NCI-H2029 (cell line): Measurements from ENCODE around the gene COL18A1.

Experiments
- DNase-seq: peaks from one replicate; lab custom pipeline; 2025; lab: John Stamatoyannopoulos, UW

Gene COL18A1

DNA sequence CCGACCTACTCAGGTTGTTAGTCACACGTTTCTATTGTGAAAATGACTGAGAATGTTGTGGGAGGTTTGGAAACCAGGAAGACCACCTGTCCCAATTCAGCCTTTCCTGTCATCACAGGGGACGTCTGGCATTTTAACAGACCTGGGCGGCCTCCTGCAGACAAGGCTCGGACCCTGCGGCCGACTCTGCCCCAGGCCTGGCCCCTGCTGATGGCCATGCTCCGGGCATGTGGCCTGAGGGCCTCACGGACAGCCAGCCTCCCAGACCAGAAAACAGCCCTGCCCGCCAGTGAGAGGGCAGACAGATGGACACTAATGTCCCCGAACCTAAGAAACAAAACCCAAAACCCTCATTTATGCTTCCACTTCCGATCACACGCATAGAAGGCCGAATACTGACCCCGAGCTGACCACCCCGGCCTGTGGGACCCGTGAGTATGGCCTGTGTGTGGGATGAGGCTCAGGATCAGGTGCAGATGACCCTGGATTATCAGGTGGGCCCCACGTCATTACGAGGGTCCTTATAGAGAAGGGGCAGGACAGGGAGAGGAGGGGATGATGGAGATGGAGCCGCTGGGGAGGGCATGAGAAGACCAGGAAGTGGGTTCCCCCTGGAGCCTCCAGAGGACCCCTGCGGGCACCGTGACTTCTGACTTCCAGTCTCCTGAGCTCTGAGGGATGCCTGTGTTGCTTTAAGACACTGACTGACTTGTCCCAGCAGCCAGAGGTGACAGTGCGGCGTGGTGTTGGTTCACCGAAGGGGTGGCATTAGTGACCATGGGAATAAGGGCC, 9.6 kb downstream of the COL18A1 start:
- DNase-seq, result no peak

DNA sequence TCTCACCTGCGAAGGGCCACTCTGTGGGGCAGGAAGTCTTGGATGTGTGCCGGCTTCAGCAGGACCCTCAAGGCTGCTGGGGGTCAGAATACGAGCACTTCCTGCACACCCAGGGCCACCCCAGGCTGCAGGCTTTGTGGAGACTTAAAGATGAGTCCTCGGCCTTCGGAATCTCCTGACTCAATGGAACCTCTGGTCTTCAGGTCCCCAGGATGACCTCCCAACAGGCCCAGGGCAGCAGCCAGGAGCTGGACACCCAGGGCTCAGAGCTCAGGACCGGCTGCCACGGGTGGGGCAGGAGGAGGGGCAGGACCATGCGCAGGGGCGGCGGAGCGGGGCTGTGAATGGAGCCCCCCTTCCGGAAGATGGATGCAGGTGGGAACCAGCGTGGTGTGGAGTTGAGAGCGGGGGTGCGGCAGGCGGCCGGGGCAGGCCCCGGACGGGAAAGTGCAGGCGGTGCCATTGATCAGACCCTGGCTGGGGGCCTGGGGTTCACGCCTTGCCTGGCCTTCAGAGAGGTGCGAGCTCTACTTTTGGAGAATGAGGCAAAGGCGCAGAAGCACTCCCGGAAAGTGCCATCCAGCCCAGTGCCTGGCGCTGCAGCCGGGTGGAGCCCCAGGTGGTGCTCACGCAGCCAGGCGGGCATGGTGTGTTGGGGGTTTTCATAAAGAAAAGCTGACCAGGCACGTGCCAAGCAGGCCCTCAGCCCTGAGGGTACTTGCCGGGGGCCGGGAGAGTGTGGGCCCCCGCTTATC, 10.4 kb downstream of the COL18A1 start:
- no peak for DNase-seq

DNA sequence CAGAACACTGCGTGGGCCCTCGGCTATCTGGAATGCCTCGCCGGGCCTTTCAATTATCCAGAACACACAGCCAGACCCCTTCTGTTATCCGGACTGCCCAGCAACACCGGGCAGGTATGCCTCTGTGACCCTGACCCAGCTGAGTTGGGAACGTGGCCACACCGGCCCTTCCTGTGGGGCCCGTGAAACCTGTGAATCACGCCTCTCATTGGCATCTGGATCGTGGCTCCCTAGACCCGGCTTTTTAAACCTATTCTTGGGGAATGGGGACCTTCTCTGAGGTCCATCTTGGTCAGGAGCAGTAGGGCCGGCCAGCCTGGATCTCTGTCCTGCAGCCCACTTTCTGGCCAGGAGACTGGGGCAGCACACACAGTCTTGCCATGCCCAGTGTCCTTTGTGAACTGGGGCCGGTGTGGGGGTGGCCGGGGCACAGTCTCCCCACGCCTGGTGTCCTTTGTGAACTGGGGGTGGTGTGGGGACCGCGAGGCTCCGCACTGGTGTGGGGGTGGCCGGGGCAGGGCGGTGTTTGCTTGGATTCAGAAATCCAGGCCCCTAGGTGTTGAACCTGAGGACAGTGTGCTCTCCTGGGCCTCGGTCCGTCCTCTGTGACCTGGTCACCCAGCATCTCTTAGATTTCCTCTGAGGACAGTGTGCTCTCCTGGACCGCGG, 11.1 kb downstream of the COL18A1 start:
- DNase-seq, result no peak

DNA sequence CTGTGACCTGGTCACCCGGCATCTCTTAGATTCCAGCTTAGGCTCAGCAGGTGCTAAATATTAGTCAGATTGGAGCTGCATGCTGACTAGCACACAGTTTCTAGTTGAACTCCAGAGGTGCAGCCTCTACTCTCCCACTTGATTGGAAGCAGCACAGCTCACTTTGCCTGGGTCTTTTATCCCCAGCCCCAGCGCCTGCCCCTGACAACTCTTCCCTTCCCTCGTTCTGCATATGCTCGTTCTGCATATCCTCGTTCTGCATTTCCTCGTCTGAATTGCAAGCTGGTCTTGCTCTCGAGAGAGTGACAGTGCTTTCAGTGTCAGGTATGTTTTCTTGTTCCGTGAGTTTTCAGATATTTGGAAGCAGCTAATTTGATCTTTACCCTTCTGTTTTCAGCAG, 11.7 kb downstream of the COL18A1 start:
- no peak for DNase-seq

DNA sequence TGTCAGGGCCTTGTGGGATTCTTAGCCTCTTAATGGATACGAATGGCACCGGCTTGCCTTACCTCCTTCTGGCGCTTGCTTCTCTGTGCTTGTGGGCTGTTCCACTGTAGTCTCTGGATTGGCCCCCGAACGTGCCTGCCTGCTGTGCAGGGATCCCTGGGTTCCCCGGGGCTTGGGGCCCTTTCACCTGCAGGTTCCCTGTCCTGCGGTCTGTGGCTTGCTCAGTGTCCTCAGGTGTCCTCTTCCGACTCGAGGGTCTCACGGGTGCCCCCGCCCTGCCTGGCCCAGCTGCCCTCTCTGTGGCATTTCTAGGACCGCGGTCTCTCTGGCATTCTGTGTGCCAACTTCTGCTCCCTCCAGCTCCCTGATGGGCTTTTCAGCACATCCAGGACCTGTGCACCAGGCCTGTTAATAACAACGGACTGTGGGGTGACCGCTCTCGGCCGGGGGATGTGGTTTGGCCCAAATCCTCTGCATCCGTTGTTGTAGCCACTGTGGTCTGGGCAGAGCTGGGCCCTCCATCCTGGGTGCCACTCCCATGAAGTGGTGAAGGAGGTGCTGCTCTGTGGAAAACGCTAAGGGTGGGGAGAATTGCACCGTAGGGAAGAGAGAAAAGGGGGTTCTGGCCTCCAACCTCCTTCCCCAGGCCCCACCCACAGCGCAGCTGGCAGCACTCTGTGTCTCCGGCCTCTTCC, 12.4 kb downstream of the COL18A1 start:
- DNase-seq, result no peak

DNA sequence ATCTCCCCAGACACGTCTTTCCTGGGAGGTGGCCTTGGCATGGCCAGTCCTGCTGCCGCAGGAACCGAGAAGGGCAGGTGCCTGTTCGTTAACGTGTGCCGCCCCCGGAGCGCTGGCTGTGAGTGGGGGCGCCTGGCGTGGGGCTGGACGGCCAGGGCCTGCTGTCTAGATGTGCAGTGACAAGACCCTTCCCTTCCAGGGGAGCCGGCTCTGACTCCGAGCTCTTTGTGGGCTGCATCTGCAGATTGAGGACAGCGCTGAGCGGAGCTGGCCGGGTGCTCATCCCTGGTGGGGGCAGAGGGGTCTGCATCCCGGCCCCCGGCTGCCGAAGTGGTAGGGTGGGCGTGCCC, 13.0 kb downstream of the COL18A1 start:
- no peak for DNase-seq

DNA sequence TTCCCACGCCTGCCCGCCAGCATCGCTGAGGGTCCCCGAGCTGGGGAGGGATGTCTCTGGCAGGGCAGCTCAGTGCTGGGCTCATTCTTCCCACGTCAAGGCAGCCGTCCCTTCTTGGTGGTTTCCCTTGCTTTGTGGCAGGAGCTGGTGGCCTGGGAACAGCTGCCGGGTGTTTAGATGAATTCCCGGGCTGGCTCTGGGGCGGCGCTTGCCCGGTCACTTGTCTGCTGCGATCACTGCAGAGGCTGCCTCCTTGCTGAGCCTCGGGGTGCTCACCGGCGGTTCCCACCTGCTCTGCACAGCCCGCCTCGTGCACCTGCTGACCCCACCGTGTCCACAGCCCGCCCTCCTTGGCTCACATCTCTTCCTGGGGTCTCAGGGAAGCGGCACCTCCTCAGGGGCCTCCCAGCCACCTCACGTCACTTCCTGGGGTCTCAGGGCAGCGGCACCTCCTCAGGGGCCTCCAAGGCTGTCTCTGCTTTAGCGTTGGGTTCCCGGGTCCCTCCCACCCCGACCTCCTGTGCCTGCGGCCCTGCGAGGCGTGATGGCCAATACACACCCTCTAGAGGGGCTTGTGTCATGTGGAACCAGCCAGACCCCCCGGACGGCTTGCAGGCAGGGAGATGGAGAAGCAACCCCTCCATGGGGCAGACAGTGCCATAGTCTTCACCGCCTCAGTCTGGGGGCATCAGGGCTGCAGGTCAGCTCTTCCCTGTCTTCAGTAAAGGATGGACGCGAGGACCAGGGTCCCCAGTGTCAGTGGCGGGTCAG, 13.5 kb downstream of the COL18A1 start:
- DNase-seq, result no peak

DNA sequence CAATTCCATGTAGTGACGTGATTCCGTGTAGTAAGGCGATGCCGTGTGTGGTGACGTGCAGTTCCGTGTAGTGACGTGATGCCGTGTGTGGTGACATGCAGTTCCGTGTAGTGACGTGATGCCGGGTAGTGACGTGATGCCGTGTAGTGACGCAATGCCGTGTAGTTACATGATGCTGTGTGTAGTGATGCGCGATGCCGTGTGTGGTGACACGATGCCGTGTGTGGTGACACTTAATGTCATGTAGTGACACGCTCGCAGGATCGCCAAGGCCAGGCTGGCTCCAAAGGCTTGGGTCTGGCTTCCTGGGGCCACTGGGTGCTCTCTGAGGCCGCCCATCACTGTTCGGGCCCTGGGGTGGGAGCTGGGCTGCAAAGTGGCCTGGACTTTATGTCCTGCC, 14.2 kb downstream of the COL18A1 start:
- DNase-seq, result no peak

DNA sequence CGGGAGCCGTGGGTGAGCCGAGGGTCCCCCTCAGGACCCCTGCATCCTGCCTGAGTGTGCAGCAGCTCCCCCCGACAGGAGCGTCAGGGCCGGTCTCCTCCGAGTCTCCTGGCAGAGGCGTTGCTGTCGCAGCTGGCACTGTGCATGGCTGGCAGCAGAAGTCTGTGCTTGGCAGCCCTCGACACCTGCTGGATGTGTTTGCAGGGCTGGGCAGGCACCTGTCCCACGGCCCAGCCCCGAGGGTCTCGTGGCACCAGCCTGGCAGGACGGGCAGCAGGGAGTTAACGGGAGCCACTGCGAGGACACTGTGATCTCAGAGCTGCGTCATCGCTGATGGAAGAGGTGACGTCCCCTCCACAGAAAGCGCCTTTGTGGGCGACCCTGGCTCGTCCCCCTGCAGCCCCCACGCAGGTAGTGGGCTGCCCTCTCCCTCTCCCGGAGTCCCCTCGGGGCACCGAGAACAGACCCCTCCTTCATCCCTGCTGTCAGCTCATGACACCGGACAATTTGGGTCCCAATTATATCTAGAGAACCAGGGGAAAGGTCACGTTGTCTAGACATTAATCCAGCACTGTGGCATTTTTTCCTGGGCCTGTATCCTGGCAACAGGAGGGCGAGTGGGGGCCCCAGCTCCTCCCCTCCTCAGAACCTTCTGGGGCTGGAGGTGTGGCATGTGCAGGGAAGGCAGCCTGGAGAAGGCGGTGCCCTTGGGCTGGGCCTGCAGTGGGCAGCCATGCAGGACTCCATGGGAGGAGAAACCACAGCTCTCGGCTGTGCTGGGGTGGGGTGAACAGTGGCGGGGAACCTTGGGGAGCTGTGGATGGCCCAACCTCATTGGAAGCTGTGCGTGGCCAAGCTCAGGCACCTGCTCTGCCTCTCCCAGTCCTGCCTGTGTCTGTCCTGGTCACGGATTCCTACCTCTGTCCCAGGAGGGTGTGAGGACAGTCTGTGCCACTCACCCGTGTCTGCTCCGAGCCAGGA, 15.4 kb downstream of the COL18A1 start:
- DNase-seq, result no peak

DNA sequence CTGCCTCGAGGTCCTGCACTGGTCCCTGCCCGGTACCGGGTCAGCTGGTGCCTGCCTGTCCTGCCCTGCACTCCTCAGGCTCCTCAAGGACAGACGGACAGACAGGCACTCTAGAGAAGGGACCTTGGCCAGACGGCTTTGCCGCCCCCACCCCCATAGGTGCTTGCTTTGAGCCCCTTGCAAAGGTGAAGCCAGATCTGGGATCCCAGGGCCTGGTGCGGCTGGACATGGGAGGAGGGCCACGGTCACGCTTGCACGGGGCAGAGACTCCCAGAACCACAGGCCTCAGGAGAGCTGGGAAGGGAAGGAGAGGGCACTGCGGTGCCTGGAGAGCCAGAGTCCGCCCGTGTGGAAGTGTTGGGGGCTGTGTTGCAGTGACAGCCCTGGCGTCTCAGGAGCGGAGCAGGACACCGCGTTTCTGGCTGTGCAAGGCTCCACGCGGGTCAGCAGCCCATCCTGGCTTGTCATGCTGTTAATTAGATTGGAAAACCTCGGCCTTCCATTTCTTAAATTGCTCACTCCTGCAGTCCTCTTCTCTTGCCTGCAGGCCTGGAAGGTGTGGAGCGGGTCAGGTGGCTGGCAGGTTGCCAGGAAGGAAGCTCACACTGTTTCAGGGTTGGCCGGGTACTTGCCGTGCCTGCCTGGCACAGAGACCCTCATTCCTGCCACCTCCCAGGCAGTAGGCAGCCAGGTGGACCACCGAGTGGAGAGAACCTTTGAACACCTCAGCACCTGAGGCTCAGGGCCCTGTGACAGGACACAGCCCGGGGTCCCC, 16.3 kb downstream of the COL18A1 start:
- peak; percentile 24 for DNase-seq

DNA sequence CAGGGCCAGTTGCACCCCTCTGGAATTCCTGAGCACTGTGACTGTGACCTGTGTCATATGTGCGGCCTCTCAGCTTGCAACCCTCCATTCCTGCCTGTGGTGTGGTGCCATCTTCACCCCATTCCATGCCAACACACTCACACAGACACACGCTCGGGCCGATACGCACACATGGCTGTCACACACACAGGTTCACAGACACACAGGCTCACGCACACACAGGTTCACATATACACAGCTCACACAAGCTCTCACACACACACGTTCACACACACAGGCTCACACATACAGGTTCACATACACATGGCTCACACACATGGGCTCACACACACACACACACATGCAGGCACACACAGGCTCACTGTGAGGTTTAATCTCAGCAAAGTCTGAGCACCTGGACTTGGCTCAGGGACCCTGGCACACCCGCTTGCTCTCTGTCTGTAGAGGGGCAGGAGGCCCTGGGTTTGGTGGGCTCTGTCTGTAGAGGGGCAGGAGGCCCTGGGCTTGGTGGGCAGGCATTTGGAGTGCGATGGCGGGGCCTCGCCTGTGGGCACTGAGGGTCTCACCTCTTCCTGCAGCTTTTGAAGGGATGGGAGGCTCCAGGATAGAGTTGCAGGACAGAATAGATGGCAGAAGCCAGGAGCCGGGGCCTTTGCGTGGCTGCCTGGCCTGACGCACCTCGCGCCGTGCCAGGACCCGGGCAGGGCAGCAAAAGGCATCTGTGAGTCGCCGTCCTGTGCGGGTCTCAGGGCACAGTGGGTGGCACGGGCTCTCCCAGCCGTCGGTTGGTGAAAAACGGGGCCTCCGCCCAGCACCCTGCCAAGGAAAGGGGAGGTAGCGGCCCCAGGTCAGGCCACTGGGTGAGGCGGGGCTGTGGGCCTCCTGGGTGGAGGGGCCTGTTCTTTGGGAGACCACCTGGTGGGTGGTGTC, 17.1 kb downstream of the COL18A1 start:
- no peak for DNase-seq

DNA sequence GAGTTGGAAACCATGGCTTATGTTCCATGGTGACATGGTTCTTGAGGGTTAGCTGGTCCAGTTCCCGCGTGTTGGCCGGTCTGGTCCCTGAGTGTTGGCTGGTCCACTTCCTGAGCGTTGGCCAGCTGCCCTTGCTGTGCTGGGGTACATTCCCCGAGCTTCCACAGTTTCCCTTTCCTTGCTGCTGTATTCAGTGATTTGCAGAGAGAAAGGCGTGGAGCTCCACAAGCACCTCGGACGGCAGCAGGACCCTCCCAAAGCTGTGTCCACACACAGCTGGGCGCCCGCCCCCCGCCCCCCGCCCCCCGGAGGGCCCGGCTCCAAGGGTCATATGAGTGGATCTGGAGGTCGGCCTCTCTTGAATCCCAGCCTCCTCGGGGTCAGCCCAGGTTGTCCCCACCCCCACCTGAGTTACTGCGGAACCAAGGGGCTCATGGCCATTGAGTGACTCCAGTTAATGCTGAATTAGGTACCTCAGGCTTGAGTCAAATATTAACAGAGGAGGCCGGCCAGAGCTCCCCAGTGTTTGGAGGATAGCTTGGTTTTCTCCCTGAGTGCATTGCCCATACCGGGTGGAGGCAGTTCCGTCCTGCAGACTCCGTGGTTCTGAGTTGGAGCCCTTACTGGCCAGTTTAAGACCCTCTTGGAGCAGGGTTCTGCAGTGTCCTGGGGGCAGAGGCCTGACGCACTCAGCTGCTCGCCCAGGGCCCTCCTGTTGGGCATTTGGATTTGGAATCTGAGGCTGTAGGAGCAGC, 18.4 kb downstream of the COL18A1 start:
- DNase-seq, result no peak

DNA sequence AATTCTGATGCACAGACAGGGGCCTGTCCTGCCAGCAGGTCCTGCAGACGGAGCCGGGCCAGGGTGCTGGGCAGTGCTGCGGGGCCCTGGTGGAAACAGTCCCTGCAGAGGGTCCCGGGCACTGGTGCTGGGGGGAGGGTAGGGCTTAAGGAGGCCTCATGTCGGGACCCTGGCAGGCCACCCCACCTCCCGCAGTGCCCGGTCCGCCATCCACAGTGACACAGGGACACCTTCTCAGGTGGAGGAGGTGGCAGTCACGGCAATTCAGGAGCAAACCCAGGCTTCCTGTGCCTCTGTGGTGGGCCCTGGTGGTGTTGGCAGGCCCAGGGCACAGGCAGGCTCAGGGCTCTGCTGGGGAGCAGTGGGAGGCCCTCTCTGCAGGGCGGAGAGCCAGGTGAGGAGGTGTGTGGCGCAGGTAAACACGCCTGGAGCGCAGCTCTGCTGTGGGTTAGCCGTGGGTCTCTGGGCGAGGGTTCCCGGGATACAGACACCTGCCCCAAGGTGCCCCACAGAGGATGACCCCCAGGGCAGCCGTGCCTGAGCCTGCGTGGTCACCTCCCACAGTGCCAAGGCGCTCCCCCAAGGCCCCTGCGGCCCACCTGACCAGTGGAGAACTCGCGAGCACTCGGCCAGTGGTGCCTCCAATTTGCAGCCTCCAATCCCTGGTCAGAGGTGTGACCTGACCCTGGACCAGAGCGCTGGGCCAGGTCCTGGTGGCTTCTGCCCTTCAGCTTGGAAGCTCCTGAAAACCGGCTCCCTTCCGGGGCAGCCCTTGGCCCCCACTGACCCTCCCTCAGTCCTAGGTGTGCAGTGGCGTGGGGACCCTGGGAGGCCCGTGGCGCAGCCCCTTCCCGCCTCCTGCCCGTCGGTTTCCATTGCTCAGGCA, 19.2 kb downstream of the COL18A1 start:
- DNase-seq, result no peak

DNA sequence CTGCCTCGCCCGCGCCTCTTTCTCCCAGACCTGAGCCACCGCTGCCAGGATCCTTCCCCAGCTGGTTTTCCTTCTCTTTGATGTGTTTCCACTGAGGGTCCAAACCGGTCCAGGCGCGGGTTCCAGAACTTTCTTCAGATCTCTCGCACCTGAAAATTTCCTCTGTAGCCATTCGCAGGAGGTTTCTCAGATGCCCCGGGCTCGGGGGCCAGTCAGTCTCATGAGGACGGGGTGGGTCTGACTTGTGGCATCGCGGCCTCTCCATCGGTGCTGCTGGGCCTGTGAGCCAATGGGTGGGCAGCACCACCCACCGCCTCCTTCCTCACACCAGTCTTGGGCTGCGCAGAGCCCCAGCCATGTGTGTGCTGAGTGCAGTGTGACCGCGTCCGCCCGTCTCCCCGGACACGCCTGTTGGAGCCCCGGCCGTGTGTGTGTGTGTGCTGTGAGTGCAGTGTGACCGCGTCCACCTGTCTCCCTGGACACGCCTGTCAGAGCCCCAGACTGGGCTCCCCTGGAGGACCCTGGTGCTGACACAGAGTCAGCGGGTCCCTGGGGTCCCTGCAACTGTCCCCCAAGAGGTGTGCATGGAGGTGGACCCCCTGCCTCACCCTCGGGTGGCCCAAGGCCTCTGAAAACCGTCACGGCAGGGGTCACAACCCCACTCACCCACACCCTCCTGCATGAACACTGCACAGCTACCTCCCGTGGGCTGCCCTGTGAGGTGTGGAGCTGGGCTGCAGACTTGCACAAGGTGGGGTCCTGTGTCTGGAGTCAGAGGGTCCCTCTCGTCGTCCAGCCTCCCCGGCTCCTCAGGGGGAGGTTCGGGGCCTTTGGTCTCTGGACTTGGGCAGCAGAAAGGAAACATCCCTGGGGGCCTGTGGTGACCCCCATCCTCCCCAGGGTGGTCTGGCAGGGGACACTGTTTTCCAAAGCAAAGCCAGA, 20.2 kb downstream of the COL18A1 start:
- no peak for DNase-seq
